ENCODE data around the gene CPED1.
"Not testable (repeated sequence)": the region's sequence is repeated elsewhere in the genome, so short reads cannot be mapped to it uniquely, and the experiment has no call there.

The CPED1 gene

DNA sequence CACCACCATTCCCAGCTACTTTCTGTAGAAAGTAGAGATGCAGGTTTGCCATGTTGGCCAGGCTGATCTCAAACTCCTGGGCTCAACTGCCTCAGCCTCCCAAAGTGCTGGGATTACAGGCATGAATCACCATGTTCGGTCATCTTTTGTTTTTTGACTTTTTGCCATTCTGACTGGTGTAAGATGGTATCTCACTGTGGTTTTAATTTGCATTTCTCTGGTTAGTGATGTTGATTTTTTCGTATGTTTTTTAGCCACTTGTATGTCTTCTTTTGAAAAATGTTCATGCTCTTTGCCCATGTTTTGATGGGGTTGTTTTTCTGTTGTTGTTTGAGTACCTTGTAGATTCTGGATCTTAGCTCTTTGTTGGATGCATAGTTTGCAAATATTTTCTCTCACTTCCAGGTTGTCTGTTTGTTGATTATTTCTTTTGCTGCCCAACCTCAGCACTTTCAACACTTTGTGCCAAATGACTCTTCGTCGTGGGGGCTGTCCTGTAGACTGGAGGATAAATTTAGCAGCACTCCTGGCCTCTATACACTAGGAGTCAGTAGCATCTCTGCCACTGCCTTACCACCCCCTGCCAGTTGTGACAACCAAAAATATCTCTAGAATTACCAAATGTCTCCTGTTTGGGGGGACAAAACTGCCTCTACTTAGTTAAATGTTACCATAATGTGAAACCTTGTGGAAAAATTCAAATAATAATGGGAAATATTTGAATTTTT, 6.5 kb upstream of the CPED1 start:
- no peak for DNase-seq

DNA sequence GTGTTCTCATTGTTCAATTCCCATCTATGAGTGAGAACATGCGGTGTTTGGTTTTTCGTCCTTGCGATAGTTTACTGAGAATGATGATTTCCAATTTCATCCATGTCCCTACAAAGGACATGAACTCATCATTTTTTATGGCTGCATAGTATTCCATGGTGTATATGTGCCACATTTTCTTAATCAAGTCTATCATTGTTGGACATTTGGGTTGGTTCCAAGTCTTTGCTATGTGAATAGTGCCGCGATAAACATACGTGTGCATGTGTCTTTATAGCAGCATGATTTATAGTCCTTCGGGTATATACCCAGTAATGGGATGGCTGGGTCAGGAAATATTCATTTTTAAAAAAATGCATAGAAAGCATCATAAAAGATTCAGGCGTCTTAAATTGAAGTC, 4.9 kb upstream of the CPED1 start:
- DNase-seq: not testable (repeated sequence)

DNA sequence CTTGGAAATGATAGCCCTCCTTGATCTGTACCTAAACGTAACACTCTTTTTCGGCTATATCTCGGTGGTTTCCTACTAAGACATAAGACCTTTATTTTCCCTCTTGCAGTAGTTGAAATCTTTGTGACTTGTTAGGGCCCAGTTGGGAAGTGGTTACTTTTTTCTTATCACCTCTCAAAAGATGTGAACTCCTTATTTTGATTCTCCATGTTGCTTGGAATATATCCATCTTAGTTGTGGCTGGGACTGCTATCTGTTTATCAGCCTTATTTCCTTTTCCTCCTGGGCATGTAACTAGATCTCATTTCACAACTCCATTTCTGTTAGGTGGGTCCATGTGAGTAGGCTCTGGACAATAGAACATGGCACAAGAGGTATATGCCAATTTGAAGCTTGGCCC, 4.1 kb upstream of the CPED1 start:
- no peak for DNase-seq

DNA sequence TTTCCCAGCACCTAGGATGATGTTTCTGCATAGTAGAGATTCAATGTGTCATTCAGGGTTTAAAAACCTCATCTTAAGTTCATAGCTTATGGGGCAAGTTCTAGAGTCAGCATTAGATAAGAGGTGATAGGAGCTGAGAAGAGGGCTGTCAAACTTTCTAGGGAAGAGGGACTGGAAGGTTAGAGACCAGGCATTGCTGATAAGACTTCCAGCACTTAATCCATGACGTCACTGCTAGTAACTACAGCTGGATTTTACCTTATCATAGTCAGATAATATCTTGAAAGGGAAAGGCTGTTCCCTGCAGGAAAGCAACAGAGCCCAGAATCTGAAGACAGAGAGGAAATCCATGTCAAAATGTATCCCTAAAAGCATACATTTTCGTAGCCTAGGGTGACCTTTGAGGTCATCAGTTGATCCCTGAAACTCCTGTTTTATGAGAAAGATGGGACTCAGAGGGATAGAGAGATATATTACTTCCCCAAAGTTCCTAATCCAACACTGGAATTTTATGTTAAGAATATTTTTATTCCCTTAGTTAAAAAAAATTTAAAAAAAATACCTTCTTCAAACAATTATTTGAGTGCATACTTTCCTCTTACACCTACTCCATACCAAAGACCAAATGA, 3.3 kb upstream of the CPED1 start:
- DNase-seq: no peak

DNA sequence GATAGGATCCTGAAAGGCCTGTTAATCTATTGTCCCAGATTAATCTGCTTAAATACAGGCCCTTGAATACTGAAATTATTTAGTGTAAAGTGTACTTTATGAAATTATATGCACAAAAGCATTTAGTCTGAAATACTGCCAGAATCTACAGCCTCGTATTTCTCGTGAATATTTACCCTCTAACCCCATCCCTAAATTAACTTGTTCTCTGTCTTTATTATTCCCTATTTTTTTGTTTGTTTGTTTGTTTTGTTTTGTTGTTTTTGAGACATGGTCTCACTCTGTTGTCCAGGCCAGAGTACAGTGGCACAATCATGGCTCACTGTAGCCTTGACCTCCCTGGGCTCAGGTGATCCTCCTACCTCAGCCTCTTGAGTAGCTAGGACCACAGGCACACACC, 2.7 kb upstream of the CPED1 start:
- DNase-seq: no peak

DNA sequence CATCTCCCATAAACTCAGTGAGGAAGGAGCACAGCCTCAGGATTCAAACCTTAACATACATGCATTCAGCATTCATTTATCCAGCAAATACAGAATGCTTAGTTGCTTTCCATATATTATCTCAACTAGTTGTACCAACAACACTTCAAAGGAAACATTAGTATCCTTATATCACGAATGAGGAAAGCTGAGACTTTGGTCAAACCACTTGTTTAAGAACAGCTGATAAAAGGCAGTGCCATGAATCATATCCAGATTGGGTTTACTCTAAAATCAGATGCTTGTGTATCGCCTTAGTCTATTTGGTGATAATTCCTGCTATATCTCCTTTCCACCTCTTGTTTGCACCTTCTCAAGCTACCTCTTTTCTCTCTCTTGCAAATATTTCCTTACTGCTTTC, 1.9 kb upstream of the CPED1 start:
- DNase-seq: no peak

DNA sequence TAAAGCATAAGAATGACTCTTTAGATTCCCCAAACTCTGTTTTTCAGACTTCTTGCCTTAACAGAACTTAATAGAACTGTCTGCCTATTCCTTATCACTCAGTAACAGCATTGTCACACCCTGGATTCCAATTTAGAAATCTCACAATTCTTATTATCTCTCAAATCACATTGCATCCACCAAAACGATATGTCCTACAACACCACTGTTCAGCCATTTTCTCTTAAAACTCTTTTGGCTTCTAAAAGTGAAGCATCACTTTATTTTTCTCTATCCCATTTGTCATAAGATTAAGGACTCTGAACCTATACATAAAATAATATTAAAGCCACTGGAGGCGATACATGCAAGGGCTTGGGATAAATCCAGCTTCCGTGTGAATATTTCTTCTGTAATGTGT, 1.2 kb upstream of the CPED1 start:
- no peak for DNase-seq

DNA sequence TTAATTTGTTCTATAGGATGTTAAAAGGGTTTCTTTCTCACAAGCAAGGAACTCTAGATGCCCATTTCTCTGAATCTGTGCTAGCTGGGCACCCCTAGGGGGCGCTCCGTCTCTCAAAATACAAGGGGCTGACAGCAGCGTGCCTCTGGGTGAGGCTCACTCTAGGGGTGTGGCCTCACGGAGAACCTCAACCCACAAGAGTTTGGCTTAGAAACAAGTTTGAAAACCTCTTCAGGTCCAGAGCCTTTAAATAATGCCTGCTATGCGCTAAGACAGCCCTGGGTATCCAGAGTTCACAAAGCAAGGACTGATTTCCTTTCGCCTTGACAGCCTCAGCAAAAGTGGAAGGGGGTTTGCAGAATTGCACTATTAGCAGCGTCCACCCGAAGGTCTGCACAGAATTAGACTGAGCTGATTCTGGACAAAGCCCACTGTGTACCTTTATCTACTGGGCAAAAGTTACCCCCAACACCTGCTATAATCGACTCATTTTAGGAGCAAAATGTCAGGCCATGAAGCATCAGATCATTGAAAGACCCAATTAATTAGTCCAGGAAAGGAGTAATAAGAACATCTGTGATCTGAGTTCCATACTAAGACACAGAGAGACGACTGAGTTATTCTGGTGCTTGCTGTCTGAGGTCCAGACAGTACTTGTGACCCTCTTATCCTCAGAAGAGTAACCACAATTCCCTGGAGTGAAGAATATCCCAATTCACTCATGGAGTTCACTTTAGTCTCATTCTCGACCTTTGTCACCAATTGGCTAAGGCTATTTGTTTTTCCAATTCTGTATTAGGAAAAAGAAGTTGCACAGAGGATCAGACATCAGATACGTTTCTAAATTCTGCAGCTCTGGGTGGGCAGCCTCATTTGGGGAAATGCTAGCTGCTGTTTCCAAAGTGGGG, 574 bp upstream of the CPED1 start:
- peak; percentile 83 for DNase-seq

DNA sequence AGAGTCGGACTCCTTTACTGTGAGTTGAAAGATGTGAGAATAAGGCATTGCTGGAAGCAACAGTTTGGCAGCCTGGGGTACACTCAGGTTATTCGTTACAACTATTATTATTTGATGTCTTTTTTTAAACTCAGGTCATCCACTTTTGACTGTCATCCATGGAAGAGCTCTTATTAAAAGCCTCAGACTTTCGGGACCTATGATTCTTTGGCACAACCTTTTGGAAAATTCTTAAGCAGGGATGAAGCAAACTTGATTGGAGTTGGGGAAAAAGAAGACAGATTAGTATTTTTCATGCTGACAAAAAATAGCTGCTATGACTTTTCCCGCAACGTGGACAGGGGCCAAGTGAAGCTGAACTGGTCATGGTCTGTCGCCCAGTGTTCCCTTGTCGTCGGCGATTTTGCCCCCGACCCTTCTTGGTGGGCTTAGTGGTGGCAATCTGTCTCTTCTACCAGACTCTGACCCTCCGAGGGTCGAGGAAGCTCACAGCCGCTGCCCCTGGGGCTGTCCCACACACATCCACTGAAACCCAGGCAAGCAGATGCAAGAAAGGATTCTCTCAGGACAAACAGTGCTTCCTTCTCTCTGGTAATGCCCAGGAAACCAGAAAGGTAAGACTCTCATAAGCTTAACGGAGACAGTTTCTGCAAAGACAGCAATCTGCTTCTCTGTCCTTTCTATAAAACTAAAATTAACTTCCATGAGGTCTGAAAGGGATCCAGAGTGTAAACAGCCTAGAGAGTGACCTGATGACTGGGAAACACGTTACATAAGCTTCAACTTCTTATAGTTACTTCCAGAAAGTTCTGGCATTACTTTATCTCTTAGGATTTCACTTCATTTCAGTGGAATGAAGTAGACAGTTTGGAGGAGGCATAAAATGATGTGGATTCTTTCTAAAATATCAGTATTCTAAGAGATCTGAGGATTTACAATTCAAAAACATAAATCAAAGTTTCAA, 1.0 kb downstream of the CPED1 start:
- no peak for DNase-seq

DNA sequence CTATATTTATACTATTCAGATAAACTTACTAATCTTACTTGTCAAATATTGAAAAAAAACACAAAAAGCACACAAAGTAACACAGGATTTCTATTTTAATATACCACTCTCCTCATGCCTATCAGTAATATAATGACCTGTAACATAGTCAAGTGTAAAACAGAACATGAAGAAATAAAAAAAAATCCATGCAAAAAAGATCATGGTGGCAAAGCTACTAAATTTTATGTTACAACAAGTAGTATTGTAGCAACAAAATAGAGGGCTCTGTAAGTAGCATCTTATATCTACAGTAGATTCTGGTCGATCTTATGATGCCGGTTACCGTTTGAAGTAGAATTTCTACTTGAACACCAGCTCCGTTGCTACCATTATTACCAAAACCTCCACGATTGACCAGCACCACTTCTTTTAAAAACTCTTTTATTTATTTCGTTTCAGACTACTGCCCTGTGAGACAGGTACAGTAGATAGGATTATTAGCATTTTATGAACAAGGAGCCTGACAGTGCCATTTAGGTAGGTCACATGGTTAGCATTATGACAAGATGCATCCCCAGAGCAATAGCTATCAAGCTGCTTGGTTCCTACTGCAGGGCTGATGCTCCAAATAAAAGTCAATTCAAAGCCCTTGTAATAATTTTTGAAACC, 2.1 kb downstream of the CPED1 start:
- no peak for DNase-seq

DNA sequence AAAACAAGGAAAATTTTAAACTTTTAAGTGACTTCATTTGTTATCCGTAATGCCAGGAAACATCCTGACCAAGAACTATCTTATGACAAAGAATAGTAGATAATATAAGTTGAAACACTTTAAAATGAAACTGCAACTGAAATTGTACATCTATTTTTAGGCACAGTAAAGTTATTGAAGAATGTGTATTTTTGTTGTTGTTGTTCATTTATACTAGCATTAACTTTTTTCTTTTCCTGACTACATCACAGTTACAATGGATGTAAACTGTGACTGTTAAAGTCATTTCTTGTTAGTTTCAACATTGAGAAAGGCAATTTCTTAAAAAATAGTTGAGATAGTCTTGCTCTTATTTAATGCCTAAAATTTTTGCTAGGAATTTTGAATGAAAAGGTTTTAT, 2.6 kb downstream of the CPED1 start:
- DNase-seq: no peak

DNA sequence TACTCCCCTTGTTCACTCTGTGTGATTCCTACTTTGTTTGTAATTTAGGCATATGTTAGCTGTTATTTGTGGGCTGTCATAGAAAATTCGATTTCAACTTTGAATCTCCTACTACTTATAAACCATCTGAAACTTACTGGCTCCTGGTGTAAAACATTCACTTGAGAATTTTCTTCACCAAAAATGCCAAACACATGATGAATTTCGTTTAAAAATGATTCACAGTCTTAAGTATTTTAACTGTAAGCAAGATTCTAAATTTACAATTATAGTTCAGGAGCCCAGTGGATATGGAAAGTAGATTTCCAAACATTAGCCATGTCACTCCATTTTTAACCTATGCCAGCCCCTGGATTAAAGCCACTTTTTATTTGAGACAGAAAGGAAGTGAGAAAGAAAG, 3.1 kb downstream of the CPED1 start:
- no peak for DNase-seq

DNA sequence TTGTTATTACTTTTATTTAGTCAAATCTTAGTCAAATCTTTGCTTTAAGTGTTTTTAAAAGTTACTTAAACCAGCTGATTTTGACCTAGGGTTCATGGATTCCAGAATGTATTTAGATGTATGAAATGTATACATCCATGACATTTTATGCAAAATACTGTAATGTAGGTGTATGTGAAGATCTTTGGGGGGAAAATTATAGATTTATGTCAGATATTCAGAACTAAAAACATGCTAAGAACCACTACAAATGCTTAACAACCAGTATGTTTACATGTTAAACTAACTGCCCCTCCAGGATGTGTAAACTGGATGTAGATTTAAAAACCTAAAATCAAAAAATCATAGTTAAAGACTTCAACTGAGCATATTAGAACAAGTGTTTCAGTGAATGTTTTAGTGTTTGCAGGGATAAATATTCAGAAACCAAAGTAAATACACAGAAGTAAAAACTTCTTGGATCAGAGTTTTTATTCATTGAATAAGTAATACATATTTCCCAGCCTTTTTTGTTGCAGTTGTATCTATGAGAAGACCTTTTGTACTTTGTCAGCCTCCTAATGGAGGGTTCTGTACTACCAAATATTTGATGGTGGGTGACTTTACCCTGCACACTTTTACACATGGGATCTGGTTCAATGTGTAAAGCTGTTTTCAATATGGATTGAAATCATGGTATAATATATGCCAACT, 3.9 kb downstream of the CPED1 start:
- no peak for DNase-seq

DNA sequence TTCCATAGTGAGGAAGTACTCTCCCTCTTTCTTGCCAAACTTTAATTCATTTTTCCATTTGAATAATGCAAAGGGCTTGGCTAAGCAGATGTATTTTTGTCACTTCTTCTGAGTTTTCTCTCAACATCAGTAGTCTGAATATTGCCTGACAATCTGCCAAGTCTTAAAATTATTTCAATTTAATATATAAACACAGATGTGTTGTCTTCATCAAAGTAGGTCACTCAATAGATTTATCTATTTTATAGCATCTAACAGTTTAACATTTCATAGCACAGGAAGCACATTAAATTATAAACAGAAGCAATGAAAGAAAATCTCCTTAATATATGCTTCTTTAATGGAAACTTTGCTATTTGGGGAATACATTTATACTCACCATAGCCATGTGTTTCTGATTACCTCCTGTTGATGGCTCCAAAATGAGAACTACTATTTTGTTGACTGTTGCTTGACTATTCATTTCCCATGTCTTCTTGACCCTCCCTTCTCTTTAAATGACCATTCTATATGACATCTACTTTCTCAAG, 4.5 kb downstream of the CPED1 start:
- DNase-seq: no peak

DNA sequence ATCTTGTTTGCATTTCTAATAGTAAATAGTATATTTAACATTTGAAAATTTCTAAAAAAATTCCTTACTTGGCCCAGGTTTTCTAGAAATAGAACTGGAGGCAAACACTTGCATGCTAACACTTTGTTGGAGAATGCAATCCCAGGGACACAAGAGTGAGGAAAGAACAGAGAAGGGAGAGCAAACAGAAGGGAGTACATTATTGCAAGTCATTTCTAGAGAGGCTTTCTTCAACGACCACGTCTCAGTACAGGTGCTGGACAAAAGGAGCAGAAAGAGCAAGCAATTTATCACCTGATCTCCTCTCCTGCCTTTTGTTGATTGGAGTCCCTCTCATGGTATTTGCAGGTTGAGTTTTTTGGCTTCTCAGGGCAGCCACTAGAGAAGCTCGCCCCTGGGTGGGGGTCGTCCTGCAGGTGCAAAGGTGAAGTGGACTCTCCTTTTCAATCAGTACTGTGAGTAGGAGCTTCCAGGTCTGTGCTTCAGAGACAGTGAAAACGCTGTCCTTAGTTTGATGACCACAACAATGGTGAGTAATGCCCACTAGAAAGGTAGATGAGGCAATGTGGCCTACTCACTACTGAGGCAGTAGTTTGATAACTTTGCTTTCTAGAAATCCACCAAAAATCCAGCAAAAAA, 5.2 kb downstream of the CPED1 start:
- no peak for DNase-seq

DNA sequence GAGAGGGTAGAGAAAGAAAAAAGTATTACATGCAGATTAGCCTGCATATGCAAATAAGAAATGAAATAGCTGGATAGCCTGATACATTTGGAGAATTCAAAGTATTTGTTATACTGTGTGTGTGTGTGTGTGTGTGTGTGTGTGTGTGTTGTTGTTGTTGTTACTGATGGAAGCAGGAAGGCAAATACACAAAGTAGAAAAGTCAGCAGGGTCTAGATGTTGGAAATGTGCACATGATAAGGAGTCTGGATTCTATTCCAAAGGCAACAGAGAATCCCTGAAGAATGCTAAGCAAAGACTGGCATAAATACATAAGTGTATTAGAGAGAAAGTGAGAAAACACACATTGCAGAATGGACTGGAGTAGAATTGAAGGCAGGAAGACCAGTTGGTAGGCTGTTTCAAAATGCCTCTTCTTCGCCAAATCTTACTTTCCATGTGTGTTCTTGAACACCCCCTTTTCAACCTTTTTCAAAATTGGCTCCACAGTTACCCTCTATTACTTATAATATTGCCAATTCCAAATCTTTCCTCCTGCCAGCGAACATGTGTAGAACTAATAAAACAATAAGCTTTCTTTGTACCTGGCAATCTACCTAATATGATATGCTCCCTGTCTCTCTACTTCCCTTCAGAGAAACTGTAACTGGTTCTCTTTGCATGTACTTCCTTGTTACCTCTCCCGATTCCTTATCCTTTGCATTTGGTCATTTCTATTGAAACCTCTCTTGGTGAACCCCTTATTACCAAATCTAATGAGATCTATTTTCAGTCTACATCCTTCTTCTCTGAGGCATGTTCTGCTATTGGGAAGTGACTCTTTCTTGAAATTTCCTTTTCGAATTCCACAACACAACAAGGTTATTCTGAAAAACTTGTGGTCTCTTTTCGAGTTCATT, 6.2 kb downstream of the CPED1 start:
- no peak for DNase-seq

DNA sequence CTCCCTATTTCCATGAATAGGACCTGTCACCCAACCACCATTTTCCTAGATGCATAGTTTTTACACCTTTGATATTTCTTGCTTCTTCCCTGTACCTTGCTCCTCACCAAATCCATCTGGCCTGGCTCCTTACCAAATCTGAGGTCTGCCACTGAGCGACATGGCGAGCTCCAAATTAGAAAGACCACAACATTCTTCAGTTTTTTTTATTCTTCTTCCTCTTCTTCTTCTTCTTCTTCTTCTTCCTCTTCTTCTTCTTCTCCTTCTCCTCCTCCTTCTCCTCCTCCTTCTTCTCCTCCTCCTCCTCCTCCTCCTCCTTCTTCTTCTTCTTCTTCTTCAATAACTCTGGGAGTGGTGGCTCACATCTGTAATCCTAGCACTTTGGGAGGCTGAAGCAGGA, 7.1 kb downstream of the CPED1 start:
- no peak for DNase-seq

DNA sequence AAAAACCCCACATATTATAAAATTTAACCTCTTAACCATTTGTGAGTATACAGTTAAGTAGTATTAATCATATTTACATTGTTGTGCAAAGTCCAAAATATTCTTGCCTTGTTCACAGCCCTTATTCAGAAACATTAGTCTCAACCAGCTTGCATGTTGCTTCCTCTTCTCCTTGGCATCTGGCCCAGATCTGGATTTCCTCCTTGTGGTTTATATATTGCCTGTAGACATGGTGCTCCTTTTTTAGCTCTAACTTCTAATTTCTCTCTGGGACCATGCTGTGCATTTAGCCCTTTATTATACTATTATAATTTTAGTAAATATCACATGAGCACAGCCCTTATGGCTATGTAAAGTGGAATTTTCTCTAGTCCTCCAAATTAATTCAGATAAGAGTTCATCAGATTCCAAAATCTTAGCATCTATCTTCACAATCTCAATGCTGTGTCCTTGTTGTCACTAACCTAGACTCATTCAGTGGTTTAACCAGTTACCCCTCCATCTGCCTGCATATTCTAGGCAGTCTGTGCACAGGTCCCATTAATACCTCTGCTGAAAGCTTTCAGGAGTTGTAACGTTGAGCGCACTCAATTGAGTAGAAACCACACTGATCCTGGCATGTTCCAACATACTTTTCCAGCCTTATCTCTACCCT, 7.9 kb downstream of the CPED1 start:
- DNase-seq: no peak

DNA sequence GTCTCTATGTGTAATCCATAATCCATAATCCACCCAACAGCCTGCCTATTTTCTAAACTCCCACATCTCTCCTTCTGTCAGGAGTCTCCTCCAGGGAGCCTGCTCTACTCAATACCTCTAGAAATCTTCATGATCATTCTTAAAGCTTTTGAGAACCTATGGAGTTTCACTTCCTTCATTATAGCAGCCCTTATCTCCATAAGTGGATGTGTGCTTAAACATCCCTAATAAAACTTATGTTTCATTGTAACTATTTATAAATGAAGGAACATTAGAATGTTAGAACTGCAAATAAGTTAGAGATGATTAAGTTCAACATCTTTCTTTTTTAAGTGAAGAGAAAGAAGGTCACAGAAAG, 8.5 kb downstream of the CPED1 start:
- DNase-seq: no peak

All from NCI-H146 (cell line).